ENCODE measurements around the gene PPP2R5E. TPM values are rescaled to one million over a fixed set of nuclear protein-coding genes. Genes with fewer than 3 reads are reported as not detected.

Gene PPP2R5E
- total and polyA plus RNA-seq, 2 experiments from 2014 or later = 30.9 to 31.4 TPM

- H3K9me2 ChIP-seq (replicated peaks; ENCODE audit: insufficient read depth) = no peaks in the 10 kb centered on the region
- H3K27ac ChIP-seq = no peak overlapping the region
- H3K9me3 ChIP-seq (ENCODE audit: low read depth) = no peaks in the 10 kb centered on the region
- no peaks in the 10 kb centered on the region for H3K4me1 ChIP-seq (ENCODE audit: insufficient read depth)
- DNase-seq (ENCODE audit: low spot score) = no peak
- H2AFZ ChIP-seq = no peak overlapping the region
- no peak overlapping the region for H3K4me3 ChIP-seq
- H3K36me3 ChIP-seq (replicated peaks; ENCODE audit: insufficient read depth, low read depth) = no peaks in the 10 kb centered on the region
- WGBS (ENCODE audit: low lambda C conversion rate, missing lambda C conversion rate) = 79% methylated on average over 1 of the region's 1 CpG
- peaks cover 7% of the 10 kb centered on the region for H4K20me1 ChIP-seq (ENCODE audit: insufficient read depth, poor library complexity, severe bottlenecking)
- H3K79me2 ChIP-seq = peaks cover 72% of the 10 kb centered on the region
- no peaks in the 10 kb centered on the region for H3K27me3 ChIP-seq
- H3K4me2 ChIP-seq = no peak overlapping the region
- TF ChIP-seq EZH2 (IDR thresholded peaks at IDR 0.05; ENCODE audit: borderline replicate concordance) (no peak), EZH2phosphoT487 (IDR thresholded peaks at IDR 0.05; ENCODE audit: low read depth, severe bottlenecking, unreplicated experiment) (no peak)
- TF ChIP-seq, protein P1, sequence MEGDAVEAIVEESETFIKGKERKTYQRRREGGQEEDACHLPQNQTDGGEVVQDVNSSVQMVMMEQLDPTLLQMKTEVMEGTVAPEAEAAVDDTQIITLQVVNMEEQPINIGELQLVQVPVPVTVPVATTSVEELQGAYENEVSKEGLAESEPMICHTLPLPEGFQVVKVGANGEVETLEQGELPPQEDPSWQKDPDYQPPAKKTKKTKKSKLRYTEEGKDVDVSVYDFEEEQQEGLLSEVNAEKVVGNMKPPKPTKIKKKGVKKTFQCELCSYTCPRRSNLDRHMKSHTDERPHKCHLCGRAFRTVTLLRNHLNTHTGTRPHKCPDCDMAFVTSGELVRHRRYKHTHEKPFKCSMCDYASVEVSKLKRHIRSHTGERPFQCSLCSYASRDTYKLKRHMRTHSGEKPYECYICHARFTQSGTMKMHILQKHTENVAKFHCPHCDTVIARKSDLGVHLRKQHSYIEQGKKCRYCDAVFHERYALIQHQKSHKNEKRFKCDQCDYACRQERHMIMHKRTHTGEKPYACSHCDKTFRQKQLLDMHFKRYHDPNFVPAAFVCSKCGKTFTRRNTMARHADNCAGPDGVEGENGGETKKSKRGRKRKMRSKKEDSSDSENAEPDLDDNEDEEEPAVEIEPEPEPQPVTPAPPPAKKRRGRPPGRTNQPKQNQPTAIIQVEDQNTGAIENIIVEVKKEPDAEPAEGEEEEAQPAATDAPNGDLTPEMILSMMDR (IDR thresholded peaks at IDR 0.05; ENCODE audit: poor library complexity) = no peak
Observed at GRCh38 chr14:63444588-63444987, 98.6 kb downstream of the PPP2R5E start.

- 80% methylated on average over 3 of the region's 3 CpGs for WGBS (ENCODE audit: low lambda C conversion rate, missing lambda C conversion rate)
- no peak overlapping the region for H3K4me3 ChIP-seq
- no peaks in the 10 kb centered on the region for H3K27me3 ChIP-seq
- no peak overlapping the region for H3K27ac ChIP-seq
- H3K79me2 ChIP-seq = peaks cover 72% of the 10 kb centered on the region
- no peaks in the 10 kb centered on the region for H3K9me2 ChIP-seq (replicated peaks; ENCODE audit: insufficient read depth)
- TF ChIP-seq EZH2phosphoT487 (IDR thresholded peaks at IDR 0.05; ENCODE audit: low read depth, severe bottlenecking, unreplicated experiment) (no peak), EZH2 (IDR thresholded peaks at IDR 0.05; ENCODE audit: borderline replicate concordance) (no peak)
- TF ChIP-seq, protein P1 (IDR thresholded peaks at IDR 0.05; ENCODE audit: poor library complexity) = no peak
- no peak overlapping the region for H2AFZ ChIP-seq
- no peak for DNase-seq (ENCODE audit: low spot score)
- H3K4me1 ChIP-seq (ENCODE audit: insufficient read depth) = no peaks in the 10 kb centered on the region
- no peak overlapping the region for H3K4me2 ChIP-seq
- peaks cover 7% of the 10 kb centered on the region for H4K20me1 ChIP-seq (ENCODE audit: insufficient read depth, poor library complexity, severe bottlenecking)
- no peaks in the 10 kb centered on the region for H3K9me3 ChIP-seq (ENCODE audit: low read depth)
- no peaks in the 10 kb centered on the region for H3K36me3 ChIP-seq (replicated peaks; ENCODE audit: insufficient read depth, low read depth)
Observed at GRCh38 chr14:63443988-63444387, 99.2 kb downstream of the PPP2R5E start.

DNA sequence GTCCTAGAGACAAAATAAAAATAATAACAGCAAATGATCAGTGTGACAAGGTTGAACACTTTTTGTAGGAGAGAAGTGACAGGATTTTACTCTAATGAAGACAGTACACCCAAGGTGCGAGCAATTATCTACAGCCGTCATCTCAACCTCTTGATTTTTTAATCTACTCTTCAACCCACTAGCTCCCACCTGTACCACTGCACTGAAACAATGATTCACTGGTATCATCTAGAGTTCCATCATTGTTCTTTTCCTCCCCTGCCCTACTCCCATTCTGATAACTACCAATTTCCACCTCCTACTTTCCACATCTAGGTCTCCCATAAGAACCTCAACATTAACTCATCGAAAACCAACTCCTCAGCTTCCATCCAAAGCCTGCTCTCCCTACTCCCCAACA is 99.8 kb downstream of the PPP2R5E start:
- Histone ChIP-seq H3K36me3 (replicated peaks; ENCODE audit: insufficient read depth, low read depth) (no peaks in the 10 kb centered on the region), H3K9me2 (replicated peaks; ENCODE audit: insufficient read depth) (no peaks in the 10 kb centered on the region), H2AFZ (no peak overlapping the region), H3K79me2 (peaks cover 66% of the 10 kb centered on the region), H3K4me1 (ENCODE audit: insufficient read depth) (peaks cover 1% of the 10 kb centered on the region), H4K20me1 (ENCODE audit: insufficient read depth, poor library complexity, severe bottlenecking) (peaks cover 7% of the 10 kb centered on the region), H3K4me2 (no peak overlapping the region), H3K4me3 (no peak overlapping the region), H3K27ac (no peak overlapping the region), H3K9me3 (ENCODE audit: low read depth) (no peaks in the 10 kb centered on the region), H3K27me3 (no peaks in the 10 kb centered on the region)
- whole genome bisulfite sequencing (ENCODE audit: low lambda C conversion rate, missing lambda C conversion rate) = 99% methylated on average over 3 of the region's 3 CpGs
- no peak for DNase-seq (ENCODE audit: low spot score)
- no peak for TF ChIP-seq EZH2phosphoT487 (IDR thresholded peaks at IDR 0.05; ENCODE audit: low read depth, severe bottlenecking, unreplicated experiment)
- TF ChIP-seq, protein P1 (IDR thresholded peaks at IDR 0.05; ENCODE audit: poor library complexity) = no peak
- no peak for TF ChIP-seq EZH2 (IDR thresholded peaks at IDR 0.05; ENCODE audit: borderline replicate concordance)
